DND-41 (cell line): ENCODE results near the gene RAB41.

Experiments used
- ATAC-seq: fragments of 200-7000 bp; cut with Tn5 transposase; 3 replicates; pipeline ENCODE4 v1.9.1; 2021; ENCODE audit warnings: low read depth; ENCODE audit not compliant: insufficient read depth
- DNase-seq: peaks from one replicate; pipeline ENCODE4 v3.0.0-alpha.2; 2020
- H2AFZ ChIP-seq: 2 replicates; pipeline ENCODE4 v1.6.0; 2012; ENCODE audit warnings: low read depth, low read length
- H3K27ac ChIP-seq: 2 replicates; pipeline ENCODE4 v1.5.1; 2012; ENCODE audit warnings: low read length, inconsistent platforms
- H3K27me3 ChIP-seq: fragments of 200-600 bp; sonication (generic); 2 replicates; pipeline ENCODE4 v1.6.0; 2012; ENCODE audit warnings: low read length, mild to moderate bottlenecking, inconsistent platforms; ENCODE audit not compliant: insufficient read depth, poor library complexity
- H3K36me3 ChIP-seq: 2 replicates; pipeline ENCODE4 v1.5.1; 2012; ENCODE audit warnings: low read length, inconsistent platforms; ENCODE audit not compliant: insufficient read depth
- H3K4me1 ChIP-seq: 2 replicates; pipeline ENCODE4 v1.5.1; 2012; ENCODE audit warnings: mild to moderate bottlenecking, low read length; ENCODE audit not compliant: insufficient read depth
- H3K4me2 ChIP-seq: 2 replicates; pipeline ENCODE4 v1.6.0; 2012; ENCODE audit warnings: mild to moderate bottlenecking, moderate library complexity, low read length, inconsistent platforms; ENCODE audit not compliant: insufficient read depth
- H3K4me3 ChIP-seq, 2 experiments: fragments of 200-600 bp in 1 of 2; shearing (Covaris generic) in 1 of 2; 2 replicates each; pipeline ENCODE4 v1.5.1; 2012 to 2016; ENCODE audit warnings: inconsistent platforms in 2 of 2, low read length in 2 of 2, mild to moderate bottlenecking in 2 of 2, low read depth in 1 of 2, moderate library complexity in 1 of 2
- H3K79me2 ChIP-seq: 2 replicates; pipeline ENCODE4 v1.6.0; 2012; ENCODE audit warnings: low read length, inconsistent platforms; ENCODE audit not compliant: insufficient read depth
- H3K9ac ChIP-seq: 2 replicates; pipeline ENCODE4 v1.6.0; 2012; ENCODE audit warnings: low read depth, mild to moderate bottlenecking, inconsistent platforms, low read length, moderate library complexity
- H3K9me3 ChIP-seq: 2 replicates; pipeline ENCODE4 v1.5.1; 2012; ENCODE audit warnings: low read length, moderate library complexity, mild to moderate bottlenecking, inconsistent platforms; ENCODE audit not compliant: insufficient read depth, severe bottlenecking
- H4K20me1 ChIP-seq: 2 replicates; pipeline ENCODE4 v1.6.0; 2012; ENCODE audit warnings: low read length; ENCODE audit not compliant: insufficient read depth
- CTCF ChIP-seq: IDR thresholded peaks from 2 replicates; pipeline ENCODE4 v1.5.1; 2012; ENCODE audit warnings: borderline replicate concordance, low read length, moderate library complexity, mild to moderate bottlenecking; ENCODE audit not compliant: poor library complexity, severe bottlenecking; ENCODE audit errors: extremely low read depth
- EZH2 ChIP-seq: IDR thresholded peaks from 3 replicates; pipeline ENCODE4 v1.6.1; 2012; ENCODE audit warnings: borderline replicate concordance, low read depth, mild to moderate bottlenecking, moderate library complexity, low read length, inconsistent platforms; ENCODE audit not compliant: severe bottlenecking

Gene RAB41

GRCh38 chrX:70332600-70332999 lies 50.6 kb downstream of the RAB41 start:
- H3K36me3 ChIP-seq, result peaks cover 81% of the 10 kb centered on the region
- no peak overlapping the region for H3K4me2 ChIP-seq

More at GRCh38 chrX:70332600-70332999, 50.6 kb downstream of the RAB41 start:
- no peak overlapping the region for H3K4me3 ChIP-seq
- no peak overlapping the region for H2AFZ ChIP-seq
- DNase-seq (no peak), ATAC-seq (no peak)
- H3K27me3 ChIP-seq, result no peaks in the 10 kb centered on the region
- no peak overlapping the region for H3K27ac ChIP-seq
- H3K9me3 ChIP-seq, result no peaks in the 10 kb centered on the region
- H4K20me1 ChIP-seq, result no peaks in the 10 kb centered on the region
- H3K4me1 ChIP-seq, result no peaks in the 10 kb centered on the region
- TF ChIP-seq CTCF (peak; percentile 31), EZH2 (no peak)
- H3K79me2 ChIP-seq, result no peaks in the 10 kb centered on the region
- no peak overlapping the region for H3K9ac ChIP-seq
